ENCODE data around the gene MPC2.

DNA sequence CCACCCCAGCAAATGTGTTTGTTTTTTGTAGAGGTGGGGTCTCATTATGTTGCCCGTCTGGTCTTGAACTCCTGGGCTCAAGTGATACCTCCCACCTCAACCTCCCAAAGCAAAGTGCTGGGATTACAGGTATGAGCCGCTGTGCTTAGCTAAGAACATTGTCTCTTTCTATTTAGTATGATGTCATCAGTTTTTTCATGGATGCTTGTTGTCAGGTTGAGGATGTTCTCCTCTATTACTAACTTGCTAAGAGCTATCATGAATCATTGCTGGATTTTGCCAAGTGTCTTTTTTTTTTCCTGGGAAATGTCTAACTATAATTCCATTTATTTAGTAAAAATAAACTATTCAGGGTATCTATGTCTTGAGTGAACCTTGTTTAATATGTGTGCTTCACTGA is 19.0 kb upstream of the MPC2 start:
- no peak for TF ChIP-seq POLR2A (IDR thresholded peaks at IDR 0.05; ENCODE audit: low read depth, low read length)
- TF ChIP-seq POLR2AphosphoS5 (IDR thresholded peaks at IDR 0.05; ENCODE audit: low read depth, low read length), result no peak

Measured in GM12892 (cell line).